ENCODE data around the gene SH3BP5.

The SH3BP5 gene

GRCh38 chr3:15347063-15347736 is 14.8 kb upstream of the SH3BP5 start:
- DNase-seq (ENCODE audit: low read depth, low spot score), result no peak

GRCh38 chr3:15346516-15346915 is 14.1 kb upstream of the SH3BP5 start:
- DNase-seq (ENCODE audit: low read depth, low spot score), result no peak

GRCh38 chr3:15345608-15346137 is 13.3 kb upstream of the SH3BP5 start:
- no peak for DNase-seq (ENCODE audit: low read depth, low spot score)

- no peak for DNase-seq (ENCODE audit: low read depth, low spot score)
Observed at GRCh38 chr3:15345066-15345607, 12.8 kb upstream of the SH3BP5 start.

GRCh38 chr3:15342945-15343344 is 10.6 kb upstream of the SH3BP5 start:
- DNase-seq (ENCODE audit: low read depth, low spot score), result no peak

- DNase-seq (ENCODE audit: low read depth, low spot score), result no peak
Observed at GRCh38 chr3:15342246-15342645, 9.9 kb upstream of the SH3BP5 start.

DNA sequence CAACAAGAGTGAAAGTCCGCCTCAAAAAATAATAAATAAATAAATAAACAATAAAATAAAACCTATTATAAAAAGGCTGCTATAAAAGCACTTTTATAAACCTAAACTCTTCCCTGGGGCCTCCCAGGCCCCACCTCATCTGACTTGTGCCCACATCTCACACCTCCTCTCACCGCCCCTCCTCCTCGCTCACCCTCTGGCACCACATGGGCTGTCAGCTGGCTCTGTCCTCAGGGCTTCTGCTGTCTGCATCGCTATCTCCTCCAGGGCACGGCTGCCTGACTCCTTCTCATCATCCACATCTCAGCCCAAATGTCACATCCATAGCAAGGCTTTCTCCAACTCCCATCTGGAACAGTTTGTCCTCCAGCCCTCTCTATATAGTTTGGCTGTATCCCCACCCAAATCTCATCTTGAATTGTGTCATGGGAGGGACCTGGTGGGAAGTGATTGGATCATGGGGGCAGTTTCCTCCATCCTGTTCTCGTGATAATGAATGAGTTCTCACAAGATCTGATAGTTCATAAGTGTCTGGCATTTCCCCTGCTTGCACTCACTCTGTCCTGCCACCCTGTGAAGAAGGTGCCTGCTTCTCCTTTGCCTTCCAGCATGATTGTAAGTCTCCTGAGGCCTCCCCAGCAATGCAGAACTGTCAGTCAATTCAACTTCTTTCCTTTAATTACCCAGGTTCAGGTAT is 8.8 kb upstream of the SH3BP5 start:
- DNase-seq (ENCODE audit: low read depth, low spot score), result no peak

DNA sequence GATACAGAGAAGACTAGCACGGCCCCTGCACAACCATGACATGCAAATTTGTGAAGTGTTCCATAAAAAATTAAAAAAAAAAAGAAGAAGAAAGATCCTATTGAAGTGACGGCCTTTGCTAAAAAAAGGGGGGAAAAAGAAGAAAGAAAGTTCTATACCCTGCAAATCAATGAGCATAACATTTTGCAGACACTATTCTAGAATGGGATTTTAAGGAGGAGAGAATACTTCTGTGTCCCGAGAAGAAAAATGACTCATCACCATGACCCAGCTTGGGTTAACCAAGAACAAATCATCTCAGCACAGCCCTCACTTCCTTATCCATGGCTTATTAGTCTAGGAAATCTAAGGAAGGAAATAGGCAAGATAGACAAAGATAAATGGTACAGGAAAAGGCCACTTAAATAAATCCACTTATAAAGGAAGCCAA is 7.4 kb upstream of the SH3BP5 start:
- DNase-seq (ENCODE audit: low read depth, low spot score), result no peak

DNA sequence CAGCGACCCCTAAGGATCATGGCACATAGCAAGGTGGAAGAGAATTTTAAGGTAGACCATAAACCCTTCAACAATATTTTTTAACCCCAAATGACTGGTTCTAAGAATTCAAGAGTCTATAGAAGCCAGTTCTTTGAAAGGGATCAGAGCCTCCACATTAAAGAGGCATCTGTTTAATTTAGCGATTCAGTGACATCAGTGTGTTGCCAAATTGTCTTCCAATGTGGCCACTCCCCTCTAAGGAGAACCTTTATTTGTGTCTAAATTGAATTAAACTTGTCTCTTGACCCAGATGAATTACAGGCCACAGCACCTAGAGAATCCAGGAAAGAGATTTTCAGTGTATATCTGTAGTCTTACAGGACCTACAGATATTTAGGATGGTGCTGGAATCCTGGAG is 6.6 kb upstream of the SH3BP5 start:
- DNase-seq (ENCODE audit: low read depth, low spot score), result no peak

- DNase-seq (ENCODE audit: low read depth, low spot score), result no peak
Observed at GRCh38 chr3:15337963-15338362, 5.6 kb upstream of the SH3BP5 start.

- DNase-seq (ENCODE audit: low read depth, low spot score), result no peak
Observed at GRCh38 chr3:15336057-15336456, 3.7 kb upstream of the SH3BP5 start.

GRCh38 chr3:15333956-15334263 is 1.5 kb upstream of the SH3BP5 start:
- no peak for DNase-seq (ENCODE audit: low read depth, low spot score)

DNA sequence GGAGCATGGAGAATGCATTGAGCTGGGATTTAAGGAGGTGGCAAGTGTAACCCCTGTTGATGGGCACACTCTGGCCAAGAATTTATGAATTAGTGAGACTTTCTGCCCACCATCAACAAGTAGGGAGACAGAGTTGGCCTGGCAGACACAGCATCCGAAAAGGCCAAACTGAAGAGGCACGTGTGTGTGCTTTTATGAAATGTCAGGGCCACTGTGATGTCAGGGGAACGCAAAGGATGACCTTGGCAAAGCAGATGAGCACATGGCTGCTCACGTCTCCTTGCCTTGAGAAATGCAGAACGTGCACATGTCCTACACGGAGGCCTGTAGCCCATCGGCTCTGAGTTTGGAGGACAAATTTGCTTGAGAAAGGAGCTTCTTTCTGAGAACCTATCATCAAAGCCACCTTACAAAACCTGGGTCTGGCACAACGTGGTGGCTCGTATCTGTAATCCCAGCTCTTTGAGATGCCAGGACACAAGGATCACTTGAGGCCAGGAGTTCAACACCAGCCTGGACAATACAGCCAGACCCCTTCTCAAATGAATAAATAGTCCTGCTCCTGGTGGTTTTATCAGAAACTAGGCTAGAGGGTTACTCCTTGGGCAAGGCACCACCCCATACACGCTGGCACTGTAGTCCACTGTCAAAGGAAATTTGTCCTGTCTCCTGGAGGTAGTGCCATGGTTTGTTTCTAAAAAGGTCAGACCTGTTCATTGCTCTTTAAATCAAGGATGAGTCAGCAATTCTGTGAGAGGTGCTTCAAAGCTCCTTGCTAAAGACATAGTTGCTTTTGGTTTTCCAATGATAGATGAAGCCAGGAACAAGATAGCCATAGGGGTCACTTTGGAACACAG is 941 bp upstream of the SH3BP5 start:
- DNase-seq (ENCODE audit: low read depth, low spot score), result no peak

GRCh38 chr3:15331606-15332404 is 581 bp downstream of the SH3BP5 start:
- DNase-seq (ENCODE audit: low read depth, low spot score), result no peak

GRCh38 chr3:15331072-15331605 is 1.2 kb downstream of the SH3BP5 start:
- DNase-seq (ENCODE audit: low read depth, low spot score), result no peak

- no peak for DNase-seq (ENCODE audit: low read depth, low spot score)
Observed at GRCh38 chr3:15330031-15330596, 2.3 kb downstream of the SH3BP5 start.

GRCh38 chr3:15329046-15330005 is 3.1 kb downstream of the SH3BP5 start:
- DNase-seq (ENCODE audit: low read depth, low spot score), result no peak

GRCh38 chr3:15327941-15328340 is 4.4 kb downstream of the SH3BP5 start:
- DNase-seq (ENCODE audit: low read depth, low spot score), result no peak

DNA sequence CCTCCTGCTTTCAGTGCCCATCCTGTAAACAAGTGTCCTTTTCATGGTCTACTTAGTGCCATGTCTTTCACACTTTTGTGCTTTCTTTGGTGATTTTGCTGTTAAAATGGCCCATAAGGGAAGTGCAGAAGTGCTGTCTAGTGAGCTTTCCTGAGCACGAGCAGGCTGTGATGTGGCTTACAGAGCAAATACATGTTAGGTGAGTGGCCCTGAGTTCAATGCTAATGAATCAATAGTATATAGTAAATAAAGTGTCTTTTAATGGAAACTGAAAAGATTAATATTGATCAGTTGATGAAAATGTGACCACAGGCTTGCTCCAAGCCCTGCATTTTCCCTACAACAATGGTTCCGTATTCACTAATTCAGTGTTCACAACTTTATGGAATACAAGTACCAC is 5.7 kb downstream of the SH3BP5 start:
- DNase-seq (ENCODE audit: low read depth, low spot score), result no peak

DNA sequence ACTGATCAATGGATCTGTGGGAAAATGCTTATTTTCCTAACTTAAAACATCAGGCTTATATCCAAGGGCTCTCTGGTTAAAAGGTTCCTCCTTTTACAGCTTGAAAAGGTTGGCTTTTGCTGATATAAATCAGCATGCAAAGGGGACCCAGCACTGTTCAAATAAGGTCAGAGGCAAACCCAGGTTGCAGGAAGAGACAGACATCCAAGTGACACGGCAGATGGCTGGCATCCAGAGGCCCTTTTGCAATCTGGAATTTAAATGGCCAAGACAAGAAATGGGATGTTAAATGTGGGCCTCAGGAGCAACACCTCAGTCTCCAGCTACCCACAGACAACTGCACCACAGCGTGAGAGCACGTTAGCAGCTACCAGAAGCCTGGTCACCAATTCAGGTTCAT is 6.3 kb downstream of the SH3BP5 start:
- DNase-seq (ENCODE audit: low read depth, low spot score), result no peak

Measured in activated CD4-positive, CD25-positive, alpha-beta regulatory T cell treated with anti-CD3 and anti-CD28 coated beads, Interleukin-2, amount 50 U/mL, for 16 hours (primary cell).